HG02885 (cell line): ENCODE data around the gene RNF32.

Source experiments
- ATAC-seq: cut with Tn5 transposase; IDR thresholded peaks from one replicate; pipeline ENCODE4 v1.9.1; 2021; ENCODE audit warnings: mild to moderate bottlenecking; ENCODE audit not compliant: unreplicated experiment, poor library complexity

RNF32 gene

DNA sequence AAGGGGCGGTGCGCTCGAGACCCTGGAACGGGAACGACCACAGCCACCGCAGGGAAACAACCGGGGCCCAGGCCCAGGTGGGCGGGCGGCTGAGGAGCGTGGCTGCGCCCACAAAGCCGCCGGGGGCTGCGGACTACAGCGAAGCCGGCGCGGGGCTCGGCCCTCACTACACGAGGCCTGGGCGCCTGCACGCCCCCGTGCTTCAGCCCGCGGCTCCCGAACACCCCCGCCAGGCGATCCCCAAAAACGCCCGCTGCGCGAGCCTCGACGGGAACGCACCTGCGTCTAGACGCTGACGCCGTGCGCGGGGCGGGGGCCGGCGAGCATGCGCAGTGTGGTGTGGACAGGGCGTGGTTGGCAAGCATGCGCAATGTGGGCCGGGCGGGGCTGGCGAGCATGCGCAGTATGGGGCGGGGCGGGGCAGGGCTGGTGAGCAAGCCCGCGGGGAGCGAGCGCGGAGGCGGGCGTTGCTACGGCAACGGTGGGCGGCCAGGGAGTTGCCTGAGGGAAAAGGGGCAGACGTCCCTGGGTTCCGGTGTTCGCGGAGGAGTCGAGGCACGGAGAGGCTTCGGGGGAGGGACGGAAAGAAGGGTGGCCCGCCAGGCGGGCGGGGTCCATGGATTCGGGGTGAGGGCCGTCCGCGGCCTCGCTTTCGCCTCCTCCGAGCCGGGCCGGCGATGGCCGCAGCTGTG, at the start of gene RNF32:
Gene RNF32, plus strand, starts transcription at position 518 of the 692 bp plus-strand sequence. CDS start 3,104 bp downstream, outside the sequence.
- ATAC-seq, result peak; percentile 86

DNA sequence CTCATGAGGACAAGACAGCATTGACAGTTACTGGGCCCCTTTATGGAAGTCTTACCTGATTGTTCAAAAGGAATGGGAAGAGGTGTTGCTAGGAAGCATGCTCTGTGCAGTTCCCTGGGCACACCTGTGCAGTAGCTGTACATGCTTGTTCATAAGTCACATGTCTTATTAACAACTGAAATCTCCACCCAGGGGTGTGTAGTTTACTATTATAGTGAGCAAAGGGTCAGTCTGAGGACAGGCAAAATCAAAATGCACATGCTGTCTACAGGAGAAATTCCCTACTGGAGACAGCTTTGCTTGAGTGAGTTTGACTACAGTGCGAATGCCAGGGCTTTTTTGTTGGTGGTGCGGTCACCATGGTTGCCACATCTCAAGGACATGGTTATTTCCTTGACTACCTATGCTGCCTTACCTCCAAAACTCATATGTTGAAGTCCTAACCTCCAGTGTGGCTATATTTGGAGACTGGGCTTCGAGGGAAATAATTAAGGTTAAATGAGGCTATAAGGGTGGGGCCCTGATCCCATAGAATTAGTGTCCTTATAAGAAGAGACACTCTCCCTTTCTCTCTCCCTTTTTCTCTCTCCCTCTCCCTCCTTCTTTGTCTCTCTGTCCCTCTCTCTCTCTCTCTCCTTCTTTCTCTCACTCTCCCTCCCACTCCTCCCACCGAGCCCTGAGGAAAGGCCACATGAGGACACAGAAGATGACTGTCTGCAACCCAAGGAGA, 48.3 kb upstream of the RNF32 start:
- no peak for ATAC-seq

DNA sequence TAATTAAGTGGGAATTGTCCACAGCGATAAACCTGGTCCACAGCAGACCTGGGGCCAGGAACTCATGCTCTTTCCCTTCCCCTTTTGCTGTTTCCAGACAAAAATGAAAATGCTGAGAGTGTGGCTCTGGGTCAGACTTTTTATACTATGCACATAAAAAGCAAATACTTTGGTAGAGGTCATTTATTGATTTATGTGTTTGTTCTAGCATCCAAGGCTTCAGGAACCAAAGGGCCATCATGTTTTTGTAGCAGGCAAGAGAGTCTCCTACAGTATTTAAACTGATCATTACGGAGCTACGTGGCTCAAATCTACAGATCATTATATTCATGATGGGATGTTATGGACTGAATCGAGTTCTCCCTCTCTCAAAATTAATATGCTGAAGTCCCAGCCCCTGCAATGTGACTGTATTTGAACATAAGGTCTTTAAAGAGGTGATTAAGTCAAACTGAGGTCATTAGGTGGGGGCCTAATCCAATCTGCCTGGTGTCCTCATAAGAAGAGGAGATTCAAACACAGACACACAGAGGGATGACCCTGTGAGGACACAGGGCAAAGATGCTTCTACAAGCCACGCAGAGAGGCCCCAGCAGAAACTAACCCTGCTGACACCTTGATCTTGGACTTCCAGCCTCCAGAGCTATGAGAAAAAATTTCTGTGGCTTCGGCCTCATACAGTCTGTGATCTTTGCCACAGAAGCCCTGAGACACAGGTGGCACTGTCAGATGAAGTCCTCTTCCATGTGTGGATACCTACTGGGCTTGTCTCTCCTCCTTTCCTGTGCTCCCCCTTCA, 46.1 kb upstream of the RNF32 start:
- ATAC-seq, result no peak

DNA sequence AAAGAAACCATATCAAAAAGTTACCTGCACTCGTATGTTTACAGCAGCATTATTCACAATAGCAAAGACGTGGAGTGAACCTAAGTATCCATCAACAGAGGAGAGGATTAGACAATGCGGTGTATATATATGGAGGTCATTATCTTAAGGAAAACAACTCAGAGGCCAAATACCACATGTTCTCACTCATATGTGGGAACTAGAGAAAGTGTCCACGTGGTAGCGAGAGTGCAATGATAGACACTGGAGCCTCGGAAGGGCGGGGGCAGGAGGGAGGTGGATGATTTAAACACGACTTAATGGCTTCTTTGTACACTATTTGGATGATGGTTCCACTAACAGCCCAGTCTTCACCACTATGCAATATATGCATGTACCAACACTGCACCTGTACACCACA, 40.1 kb upstream of the RNF32 start:
- no peak for ATAC-seq

DNA sequence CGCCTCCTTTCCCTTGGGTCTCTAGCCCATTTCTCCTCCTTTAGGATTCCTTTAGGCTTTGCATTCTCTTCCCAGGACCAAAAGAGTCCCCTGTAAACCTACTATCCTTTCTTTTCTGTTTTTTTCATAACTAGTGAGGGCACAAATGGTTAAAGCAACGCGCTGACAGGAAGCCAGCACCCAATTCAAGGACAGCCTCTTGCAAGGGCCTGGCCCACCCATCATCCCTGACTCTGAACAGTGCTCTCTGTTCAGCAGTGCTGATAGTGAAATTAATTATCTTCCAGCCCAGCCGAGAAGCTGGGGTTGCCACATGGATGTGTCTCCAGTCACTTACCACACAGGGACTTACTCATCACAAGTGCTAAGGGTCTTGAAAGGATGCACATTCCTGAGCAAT, 38.3 kb upstream of the RNF32 start:
- ATAC-seq, result no peak

DNA sequence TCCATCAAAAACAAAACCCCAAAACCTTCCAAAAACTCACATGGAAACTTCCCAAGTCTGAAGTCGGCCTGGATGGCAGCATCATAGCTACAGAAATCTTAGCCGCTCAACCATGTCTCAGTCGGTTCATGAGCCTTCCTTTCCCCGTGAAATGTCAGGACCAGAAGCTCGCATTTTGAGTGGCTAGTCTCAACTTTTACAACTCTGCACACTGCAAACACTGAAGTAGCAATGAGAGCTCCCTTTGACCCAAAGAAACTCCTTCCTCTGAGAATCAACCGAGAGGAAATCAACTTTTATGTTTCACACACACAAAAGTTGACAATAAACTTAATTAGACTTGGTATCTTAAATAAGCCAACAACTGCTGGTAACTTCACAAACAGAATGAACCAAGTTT, 37.6 kb upstream of the RNF32 start:
- no peak for ATAC-seq

DNA sequence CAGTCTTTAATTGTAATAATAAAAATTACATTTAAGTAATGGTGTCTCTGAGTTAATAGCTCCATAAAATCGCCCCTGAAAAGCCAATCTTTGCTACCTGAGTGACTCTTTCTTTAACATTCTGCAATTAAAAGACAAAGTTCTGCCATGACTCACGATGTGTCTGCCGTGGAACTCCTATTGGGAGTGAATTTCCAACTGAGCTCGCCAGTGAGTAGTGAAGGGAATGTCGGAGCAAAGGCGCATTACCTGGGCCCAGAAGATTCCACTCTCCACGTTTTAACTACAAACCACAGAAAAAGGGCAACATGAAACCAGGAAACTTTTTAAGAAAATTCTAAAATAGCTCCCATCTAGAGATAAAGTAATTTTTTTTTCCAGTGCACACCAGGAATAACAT, 36.9 kb upstream of the RNF32 start:
- no peak for ATAC-seq

DNA sequence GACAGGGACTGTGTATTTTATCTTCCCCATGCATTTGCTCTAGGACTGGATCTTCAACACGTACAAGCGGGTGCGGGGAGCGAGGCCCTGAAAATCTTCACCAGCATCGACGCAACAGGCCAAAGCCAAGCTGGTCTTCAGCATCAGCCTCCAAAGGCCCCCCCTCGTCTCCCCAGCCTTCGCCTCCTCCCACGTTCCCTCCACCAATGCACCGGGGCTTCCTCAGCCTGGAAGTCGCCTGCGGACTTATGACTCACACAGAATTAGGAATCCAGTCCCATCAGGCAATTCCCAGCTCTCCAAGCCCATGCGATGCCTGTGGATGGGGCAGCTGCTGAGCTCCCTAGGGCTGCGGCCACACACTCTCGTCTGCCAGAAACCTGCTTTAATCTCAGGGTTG, 36.3 kb upstream of the RNF32 start:
- no peak for ATAC-seq

DNA sequence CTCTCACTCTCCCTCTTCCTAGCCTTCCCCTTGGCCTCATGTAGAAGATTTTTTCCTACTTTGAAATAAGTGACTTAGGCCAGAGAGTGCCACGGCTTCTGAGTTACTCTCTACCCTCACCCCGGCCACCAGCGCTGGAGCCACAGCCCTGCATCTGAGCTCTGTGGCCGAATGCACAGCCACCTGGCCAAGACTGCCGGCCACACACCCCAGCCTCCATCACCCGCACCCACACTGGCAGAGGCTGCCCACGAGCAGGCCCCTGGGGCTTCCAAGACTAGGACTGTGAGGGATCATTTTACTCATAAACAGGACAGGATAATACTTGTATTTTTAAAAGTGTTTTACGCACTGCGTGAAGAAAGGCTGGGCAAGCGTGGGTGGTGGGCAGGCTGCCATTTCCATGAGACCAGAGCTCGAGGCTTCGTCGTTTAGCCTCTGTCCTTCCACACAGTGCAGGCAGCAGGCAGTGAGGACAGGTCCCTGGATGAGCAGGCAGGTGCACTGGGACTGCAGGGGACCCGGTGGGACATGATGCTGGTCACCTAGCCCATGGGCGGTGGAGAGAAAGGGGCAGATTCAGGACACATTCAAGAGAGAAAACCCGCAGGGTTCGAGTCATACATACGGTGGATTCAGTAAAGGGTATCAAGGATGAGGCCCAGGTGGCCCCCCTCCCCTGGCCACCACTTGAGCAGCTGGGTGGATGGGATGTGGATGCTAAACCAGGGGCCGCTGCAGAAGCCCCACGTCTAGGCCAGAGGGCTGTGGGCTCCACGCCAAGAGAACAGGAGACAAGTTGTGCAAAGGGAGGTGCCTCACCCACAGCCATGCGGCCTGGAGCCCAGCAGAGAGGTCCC, 35.5 kb upstream of the RNF32 start:
- ATAC-seq, result no peak

DNA sequence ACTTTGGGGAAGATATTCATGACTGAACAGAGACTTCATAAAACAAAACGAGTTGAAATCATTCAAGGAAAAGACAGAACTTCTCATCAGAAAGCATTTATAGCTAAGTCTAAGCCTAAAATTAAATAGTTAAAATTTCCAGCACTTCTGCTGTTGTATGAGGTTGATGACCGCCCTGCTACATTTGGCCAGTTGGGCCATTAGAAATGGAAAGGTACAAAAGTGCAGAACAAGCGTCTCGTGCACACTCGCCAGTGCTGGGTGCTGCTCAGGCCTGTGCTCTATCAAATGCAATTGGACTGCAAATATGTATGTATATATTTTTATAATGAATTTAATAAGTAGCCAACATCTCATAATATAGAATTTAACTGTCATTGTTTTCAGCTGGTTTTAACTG, 34.4 kb upstream of the RNF32 start:
- ATAC-seq, result no peak

DNA sequence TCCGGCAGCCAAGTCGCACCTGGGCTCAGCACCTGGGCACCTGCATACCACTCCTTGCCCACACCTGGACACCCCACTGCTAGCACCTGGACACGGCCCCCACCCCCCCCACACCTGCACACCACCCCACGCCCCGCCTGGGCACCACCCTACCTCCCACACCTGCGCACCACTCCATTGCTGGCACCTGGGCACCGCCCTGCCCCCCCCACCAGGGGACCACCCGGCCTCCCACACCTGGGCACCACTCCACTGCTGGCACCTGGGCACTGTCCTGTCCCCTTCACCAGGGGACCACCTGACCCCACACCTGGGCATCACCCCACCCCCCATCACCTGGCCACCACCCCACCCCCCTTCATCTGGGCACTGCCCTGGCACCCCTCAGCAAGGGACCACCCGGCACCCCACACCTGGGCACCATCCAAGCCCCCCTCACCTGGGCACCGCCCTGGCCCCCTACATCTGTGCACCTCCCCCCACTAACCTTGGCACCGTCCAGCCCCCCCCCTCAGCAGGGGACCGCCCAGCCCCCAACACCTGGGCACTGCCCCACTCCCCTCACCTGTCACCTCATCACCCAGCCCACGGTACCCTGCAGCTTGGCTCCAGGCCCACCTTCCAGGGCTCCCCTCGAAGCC, 33.8 kb upstream of the RNF32 start:
- no peak for ATAC-seq

DNA sequence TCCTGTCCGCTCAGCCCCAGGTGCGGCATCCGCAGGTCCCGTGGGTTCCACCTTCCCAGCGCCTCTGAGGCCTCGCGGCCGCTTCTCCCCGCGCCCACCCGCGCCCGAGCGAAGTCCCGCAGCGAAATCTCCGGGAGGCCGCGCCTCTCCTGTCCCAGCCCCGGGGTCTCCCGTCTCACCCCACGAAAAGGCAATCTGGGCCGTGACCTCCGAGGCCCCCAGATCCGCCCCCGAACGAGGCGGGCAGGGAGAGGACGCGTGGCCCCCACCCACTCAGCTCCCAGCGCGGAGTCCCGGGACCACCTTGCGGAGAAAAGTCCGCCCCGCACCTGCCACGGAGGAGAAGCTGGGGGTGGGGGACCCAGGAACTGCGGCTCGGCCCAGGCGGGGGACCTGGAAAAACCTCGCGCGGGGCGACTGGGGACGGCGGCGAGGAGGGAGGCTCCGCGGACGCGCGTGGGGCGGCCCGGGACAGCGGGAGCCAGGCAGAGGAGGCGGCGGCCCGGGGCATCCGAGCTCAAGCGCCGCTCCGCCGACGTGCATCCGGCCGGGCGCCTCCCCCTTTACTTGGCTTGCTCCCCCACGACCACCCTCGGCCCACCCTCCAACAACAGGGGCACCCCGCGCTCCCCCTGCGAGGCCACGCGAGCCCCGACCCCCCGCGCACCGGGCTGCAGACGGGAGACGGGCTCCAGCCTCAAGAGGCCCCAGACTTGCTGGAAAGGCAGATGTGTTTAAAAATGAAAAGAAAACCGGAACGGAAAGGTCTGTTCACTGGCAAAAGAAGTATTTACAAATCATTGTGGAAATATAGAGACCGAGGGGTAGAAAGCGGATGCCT, 33.0 kb upstream of the RNF32 start:
- ATAC-seq, result no peak

DNA sequence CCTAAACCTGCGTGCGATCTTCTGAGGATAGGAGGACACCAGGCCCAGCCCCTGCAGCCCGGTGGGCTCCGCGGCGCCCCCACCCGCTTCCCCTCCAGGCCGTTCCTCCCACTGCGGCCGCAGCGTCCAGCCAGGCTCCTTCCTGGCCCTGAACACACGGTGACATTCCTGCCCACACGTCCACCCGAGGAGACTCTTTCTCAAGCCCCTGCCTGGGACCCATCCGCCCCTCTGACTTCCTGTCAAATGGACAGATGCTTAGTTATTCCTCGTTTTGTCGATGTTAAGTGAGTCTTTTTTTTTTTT, 32.4 kb upstream of the RNF32 start:
- no peak for ATAC-seq

DNA sequence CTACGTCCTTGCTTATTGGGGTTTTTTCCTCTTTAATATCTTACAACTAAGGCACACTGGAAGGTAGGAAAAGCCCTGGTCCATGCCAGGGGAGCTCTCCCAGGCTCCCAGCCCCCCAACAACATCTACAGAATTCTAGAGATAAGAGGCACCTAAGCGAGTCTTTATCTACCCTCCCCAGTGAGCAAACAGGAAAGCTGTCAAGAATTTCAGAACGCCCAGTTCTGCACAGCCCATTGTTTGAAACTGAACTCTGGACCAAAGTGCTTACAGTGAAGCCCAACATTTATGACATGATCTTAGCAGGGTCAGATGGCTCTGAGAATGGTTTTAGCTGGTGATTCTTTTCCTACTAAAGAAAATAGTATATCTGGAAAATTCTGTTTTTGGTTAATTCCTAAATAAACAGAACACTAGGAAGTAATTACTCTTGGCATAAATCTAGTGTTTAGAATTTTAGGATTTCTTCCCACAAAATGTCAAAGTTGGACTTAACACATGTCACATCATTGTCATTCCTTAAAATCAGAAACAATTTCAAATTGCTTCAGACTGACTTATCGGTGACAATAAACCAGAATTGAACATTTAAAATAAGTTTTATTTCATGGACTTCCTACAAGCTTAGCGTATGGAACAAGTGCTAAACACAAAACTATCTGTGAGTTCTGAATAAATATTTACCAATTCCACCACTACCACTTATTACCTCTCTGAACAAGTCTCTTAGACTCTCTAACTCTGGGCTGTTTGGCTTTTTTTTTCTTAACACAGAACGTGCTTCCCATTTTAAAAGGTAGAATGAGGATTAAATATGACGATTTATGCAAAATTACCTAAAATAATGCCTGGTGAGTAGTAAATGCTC, 31.3 kb upstream of the RNF32 start:
- no peak for ATAC-seq

DNA sequence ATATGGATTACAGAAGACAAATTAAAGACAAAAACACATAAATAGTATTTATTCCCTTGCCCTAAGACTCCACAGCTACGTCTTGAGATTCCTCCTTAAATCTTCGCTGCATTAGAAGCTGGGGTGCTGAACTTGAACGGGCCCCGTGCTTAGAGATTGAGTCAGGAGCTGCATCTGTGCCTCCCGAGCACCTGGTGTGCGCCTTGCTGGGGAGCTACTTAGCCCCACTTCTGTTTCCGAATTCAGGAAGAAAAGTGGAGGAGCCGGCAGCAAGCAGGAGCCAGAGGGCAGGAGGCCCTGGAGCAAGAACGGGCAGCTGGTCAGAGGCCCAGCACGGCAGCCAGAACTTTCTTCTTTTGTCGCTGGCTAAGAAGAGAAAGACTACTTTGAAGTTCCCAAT, 30.4 kb upstream of the RNF32 start:
- ATAC-seq, result no peak

DNA sequence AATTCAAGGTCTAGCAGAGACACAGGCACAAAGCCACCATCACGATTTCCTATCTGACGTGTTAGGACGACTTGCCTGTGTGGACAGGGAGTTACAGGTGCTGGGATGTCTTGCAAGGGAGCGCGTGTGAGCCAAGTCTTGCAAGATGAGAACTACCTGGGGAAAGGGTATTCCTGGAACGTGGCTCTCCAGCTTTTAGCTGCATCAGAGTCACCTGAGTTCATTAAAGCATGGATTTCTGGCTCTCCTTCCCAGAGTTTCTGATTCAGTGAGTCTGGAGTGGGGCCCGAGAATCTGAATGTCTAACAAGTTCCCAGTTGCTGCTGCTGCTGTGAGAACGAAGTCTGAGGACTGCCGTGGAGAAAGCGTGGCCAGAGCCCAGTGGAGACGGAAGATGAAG, 30.0 kb upstream of the RNF32 start:
- no peak for ATAC-seq

DNA sequence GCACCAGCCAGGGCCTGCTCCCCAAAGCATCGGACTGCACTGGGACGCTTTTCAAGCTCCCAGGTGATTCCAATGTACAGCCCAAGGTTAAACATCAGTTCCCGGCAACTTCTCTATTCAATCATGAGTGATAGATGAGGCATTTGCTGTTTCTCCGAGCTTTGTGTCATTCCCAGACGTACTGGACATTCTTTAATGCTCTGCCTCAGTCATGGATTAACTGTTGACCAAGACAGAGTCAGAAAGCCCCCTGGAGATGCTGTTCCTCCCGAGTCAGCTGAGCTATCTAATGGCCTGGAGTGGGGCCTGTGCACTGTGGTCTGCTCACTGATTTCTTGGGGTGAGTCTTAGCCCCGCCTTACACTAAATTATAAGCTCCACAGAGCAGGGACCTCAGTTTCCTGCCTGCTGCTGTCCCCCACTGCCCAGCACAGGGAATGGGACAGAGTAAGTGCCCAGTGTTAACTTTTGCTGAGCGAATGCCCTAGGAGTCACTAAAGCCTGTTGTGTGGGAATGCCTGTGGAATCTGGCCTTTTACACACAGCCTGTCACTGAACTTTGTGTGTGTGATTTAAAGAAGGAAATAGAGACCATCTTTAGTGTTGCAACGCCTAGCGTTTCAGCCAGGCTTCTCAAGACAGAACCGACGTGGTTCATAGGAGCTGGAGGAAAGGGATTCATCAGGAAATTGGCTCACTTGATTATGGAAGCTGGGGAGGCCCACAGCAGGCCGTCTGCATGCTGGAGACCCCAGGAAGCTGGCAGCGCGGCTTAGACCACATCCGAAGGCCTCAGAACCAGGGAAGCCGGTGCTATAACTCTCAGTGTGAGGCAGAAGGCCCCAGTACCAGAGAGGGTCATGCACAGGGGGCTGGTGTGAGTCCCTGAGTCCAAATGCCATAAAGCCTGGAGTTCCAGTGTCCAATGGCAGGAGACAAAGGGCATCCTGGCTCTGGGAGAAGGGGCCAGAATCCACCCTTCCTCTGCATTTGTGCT, 29.3 kb upstream of the RNF32 start:
- ATAC-seq, result no peak
